Measurements from ENCODE around the gene MATN1.

The MATN1 gene

DNA sequence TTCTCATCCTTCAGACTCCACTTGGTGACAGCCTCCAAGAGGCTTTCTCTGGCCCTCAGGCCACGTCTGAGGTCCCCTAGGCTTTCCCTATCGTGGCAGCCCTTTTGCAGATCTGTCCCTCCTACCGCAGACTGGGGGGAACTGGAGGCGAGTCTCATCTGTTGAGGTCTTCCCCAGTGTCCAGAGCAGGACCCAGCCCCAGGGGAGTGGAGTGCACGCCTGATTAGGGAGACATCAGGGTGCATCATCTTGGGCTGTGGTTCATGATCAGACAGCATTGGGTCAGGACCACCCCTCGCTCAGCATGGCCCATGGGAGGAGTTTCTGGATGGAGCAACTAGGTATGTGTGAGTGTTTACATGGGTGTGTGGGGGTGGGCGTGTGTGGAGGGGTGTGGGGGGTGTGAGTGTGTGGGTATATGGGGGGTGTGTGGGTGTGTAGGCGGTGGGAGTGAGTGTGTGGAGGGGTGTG is 8.5 kb upstream of the MATN1 start:
- Histone ChIP-seq H3K27ac (no peak overlapping the region), H2AFZ (no peak overlapping the region), H3K4me3 (ENCODE audit: low read depth, low read length) (no peak overlapping the region), H3K4me2 (ENCODE audit: low read length) (no peak overlapping the region), H3K36me3 (ENCODE audit: control insufficient read depth, insufficient read depth, low read length) (no peaks in the 10 kb centered on the region), H3K9ac (no peak overlapping the region), H3K79me2 (no peaks in the 10 kb centered on the region), H3K27me3 (ENCODE audit: control insufficient read depth, insufficient read depth, low read length) (no peaks in the 10 kb centered on the region), H3K4me1 (no peaks in the 10 kb centered on the region), H3K9me3 (ENCODE audit: control insufficient read depth, low read length) (no peaks in the 10 kb centered on the region)
- no peak for TF ChIP-seq CTCF (IDR thresholded peaks at IDR 0.05)

DNA sequence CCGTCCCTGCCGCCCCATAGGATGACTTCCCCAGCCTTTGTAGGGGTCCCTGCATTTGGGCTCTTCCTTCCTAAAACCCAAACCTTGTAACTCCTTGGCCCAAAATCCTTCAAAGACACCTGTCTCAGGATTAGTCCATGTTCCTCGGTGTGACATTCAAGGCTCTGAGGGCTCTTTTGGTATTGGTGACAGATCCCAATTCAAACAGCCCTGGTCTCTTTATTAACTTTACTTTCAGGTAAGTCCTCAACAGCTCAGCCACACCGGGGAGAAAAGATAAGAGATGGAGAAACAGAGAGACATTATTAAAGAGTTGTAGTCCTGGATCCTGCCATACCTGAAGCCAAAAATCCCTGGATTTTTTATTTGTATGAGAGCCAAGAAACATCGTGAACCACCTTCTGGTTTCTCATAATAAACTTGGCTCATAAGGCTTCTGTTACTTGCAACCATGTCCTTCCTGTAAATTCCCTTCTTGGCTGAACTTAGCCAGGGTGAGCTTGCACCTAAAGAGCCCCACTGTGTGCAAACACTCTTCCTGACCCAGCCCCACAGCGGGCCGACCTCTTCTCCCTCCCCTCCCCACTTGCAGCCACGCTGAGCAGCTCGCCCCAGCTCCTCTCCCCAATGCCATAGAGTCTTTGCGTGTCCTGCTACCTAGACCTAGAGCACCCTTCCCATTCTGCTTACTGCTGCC is 7.9 kb upstream of the MATN1 start:
- Histone ChIP-seq H3K4me1 (no peaks in the 10 kb centered on the region), H2AFZ (no peak overlapping the region), H3K4me2 (ENCODE audit: low read length) (no peak overlapping the region), H3K36me3 (ENCODE audit: control insufficient read depth, insufficient read depth, low read length) (no peaks in the 10 kb centered on the region), H3K4me3 (ENCODE audit: low read depth, low read length) (no peak overlapping the region), H3K27ac (no peak overlapping the region), H3K9me3 (ENCODE audit: control insufficient read depth, low read length) (no peaks in the 10 kb centered on the region), H3K27me3 (ENCODE audit: control insufficient read depth, insufficient read depth, low read length) (no peaks in the 10 kb centered on the region), H3K9ac (no peak overlapping the region), H3K79me2 (no peaks in the 10 kb centered on the region)
- no peak for TF ChIP-seq CTCF (IDR thresholded peaks at IDR 0.05)

- Histone ChIP-seq H3K36me3 (ENCODE audit: control insufficient read depth, insufficient read depth, low read length) (no peaks in the 10 kb centered on the region), H3K27ac (no peak overlapping the region), H3K4me1 (no peaks in the 10 kb centered on the region)
Measured at GRCh38 chr1:30730346-30731108, 7.1 kb upstream of the MATN1 start.

GRCh38 chr1:30729901-30730300 is 6.5 kb upstream of the MATN1 start:
- H3K9ac ChIP-seq: no peak overlapping the region
- H3K4me3 ChIP-seq (ENCODE audit: low read depth, low read length): no peak overlapping the region
- TF ChIP-seq CTCF (IDR thresholded peaks at IDR 0.05): no peak
- no peaks in the 10 kb centered on the region for H3K27me3 ChIP-seq (ENCODE audit: control insufficient read depth, insufficient read depth, low read length)
- H3K36me3 ChIP-seq (ENCODE audit: control insufficient read depth, insufficient read depth, low read length): no peaks in the 10 kb centered on the region
- no peak overlapping the region for H3K4me2 ChIP-seq (ENCODE audit: low read length)
- no peak overlapping the region for H3K27ac ChIP-seq
- no peaks in the 10 kb centered on the region for H3K4me1 ChIP-seq
- no peak overlapping the region for H2AFZ ChIP-seq
- no peaks in the 10 kb centered on the region for H3K79me2 ChIP-seq
- H3K9me3 ChIP-seq (ENCODE audit: control insufficient read depth, low read length): no peaks in the 10 kb centered on the region

More at GRCh38 chr1:30730346-30731108, 7.1 kb upstream of the MATN1 start:
- no peak for TF ChIP-seq CTCF (IDR thresholded peaks at IDR 0.05)
- no peaks in the 10 kb centered on the region for H3K27me3 ChIP-seq (ENCODE audit: control insufficient read depth, insufficient read depth, low read length)
- H3K79me2 ChIP-seq: no peaks in the 10 kb centered on the region
- H3K9me3 ChIP-seq (ENCODE audit: control insufficient read depth, low read length): no peaks in the 10 kb centered on the region
- no peak overlapping the region for H3K4me2 ChIP-seq (ENCODE audit: low read length)
- no peak overlapping the region for H3K9ac ChIP-seq
- no peak overlapping the region for H2AFZ ChIP-seq
- H3K4me3 ChIP-seq (ENCODE audit: low read depth, low read length): no peak overlapping the region

Data from parathyroid adenoma (tissue), 2 donors.